DND-41 (cell line): Measurements from ENCODE around the gene ALG9.

Experiments
- ATAC-seq: fragments of 200-7000 bp; cut with Tn5 transposase; 3 replicates; pipeline ENCODE4 v1.9.1; 2021; ENCODE audit warnings: low read depth; ENCODE audit not compliant: insufficient read depth
- DNase-seq: peaks from one replicate; pipeline ENCODE4 v3.0.0-alpha.2; 2020
- H2AFZ ChIP-seq: 2 replicates; pipeline ENCODE4 v1.6.0; 2012; ENCODE audit warnings: low read depth, low read length
- H3K27ac ChIP-seq: 2 replicates; pipeline ENCODE4 v1.5.1; 2012; ENCODE audit warnings: low read length, inconsistent platforms
- H3K27me3 ChIP-seq: fragments of 200-600 bp; sonication (generic); 2 replicates; pipeline ENCODE4 v1.6.0; 2012; ENCODE audit warnings: low read length, mild to moderate bottlenecking, inconsistent platforms; ENCODE audit not compliant: insufficient read depth, poor library complexity
- H3K36me3 ChIP-seq: 2 replicates; pipeline ENCODE4 v1.5.1; 2012; ENCODE audit warnings: low read length, inconsistent platforms; ENCODE audit not compliant: insufficient read depth
- H3K4me1 ChIP-seq: 2 replicates; pipeline ENCODE4 v1.5.1; 2012; ENCODE audit warnings: mild to moderate bottlenecking, low read length; ENCODE audit not compliant: insufficient read depth
- H3K4me2 ChIP-seq: 2 replicates; pipeline ENCODE4 v1.6.0; 2012; ENCODE audit warnings: mild to moderate bottlenecking, moderate library complexity, low read length, inconsistent platforms; ENCODE audit not compliant: insufficient read depth
- H3K4me3 ChIP-seq, 2 experiments: fragments of 200-600 bp in 1 of 2; shearing (Covaris generic) in 1 of 2; 2 replicates each; pipeline ENCODE4 v1.5.1; 2012 to 2016; ENCODE audit warnings: inconsistent platforms in 2 of 2, low read length in 2 of 2, mild to moderate bottlenecking in 2 of 2, low read depth in 1 of 2, moderate library complexity in 1 of 2
- H3K79me2 ChIP-seq: 2 replicates; pipeline ENCODE4 v1.6.0; 2012; ENCODE audit warnings: low read length, inconsistent platforms; ENCODE audit not compliant: insufficient read depth
- H3K9ac ChIP-seq: 2 replicates; pipeline ENCODE4 v1.6.0; 2012; ENCODE audit warnings: low read depth, mild to moderate bottlenecking, inconsistent platforms, low read length, moderate library complexity
- H3K9me3 ChIP-seq: 2 replicates; pipeline ENCODE4 v1.5.1; 2012; ENCODE audit warnings: low read length, moderate library complexity, mild to moderate bottlenecking, inconsistent platforms; ENCODE audit not compliant: insufficient read depth, severe bottlenecking
- H4K20me1 ChIP-seq: 2 replicates; pipeline ENCODE4 v1.6.0; 2012; ENCODE audit warnings: low read length; ENCODE audit not compliant: insufficient read depth
- EZH2 ChIP-seq: IDR thresholded peaks from 3 replicates; pipeline ENCODE4 v1.6.1; 2012; ENCODE audit warnings: borderline replicate concordance, low read depth, mild to moderate bottlenecking, moderate library complexity, low read length, inconsistent platforms; ENCODE audit not compliant: severe bottlenecking
- TF ChIP-seq, protein P1 (sequence below): IDR thresholded peaks from 2 replicates; pipeline ENCODE4 v1.5.1; 2012; ENCODE audit warnings: borderline replicate concordance, low read length, moderate library complexity, mild to moderate bottlenecking; ENCODE audit not compliant: poor library complexity, severe bottlenecking; ENCODE audit errors: extremely low read depth

Gene ALG9

GRCh38 chr11:111798279-111798678, 73.1 kb downstream of the ALG9 start:
- no peak for TF ChIP-seq EZH2
- TF ChIP-seq, protein P1, sequence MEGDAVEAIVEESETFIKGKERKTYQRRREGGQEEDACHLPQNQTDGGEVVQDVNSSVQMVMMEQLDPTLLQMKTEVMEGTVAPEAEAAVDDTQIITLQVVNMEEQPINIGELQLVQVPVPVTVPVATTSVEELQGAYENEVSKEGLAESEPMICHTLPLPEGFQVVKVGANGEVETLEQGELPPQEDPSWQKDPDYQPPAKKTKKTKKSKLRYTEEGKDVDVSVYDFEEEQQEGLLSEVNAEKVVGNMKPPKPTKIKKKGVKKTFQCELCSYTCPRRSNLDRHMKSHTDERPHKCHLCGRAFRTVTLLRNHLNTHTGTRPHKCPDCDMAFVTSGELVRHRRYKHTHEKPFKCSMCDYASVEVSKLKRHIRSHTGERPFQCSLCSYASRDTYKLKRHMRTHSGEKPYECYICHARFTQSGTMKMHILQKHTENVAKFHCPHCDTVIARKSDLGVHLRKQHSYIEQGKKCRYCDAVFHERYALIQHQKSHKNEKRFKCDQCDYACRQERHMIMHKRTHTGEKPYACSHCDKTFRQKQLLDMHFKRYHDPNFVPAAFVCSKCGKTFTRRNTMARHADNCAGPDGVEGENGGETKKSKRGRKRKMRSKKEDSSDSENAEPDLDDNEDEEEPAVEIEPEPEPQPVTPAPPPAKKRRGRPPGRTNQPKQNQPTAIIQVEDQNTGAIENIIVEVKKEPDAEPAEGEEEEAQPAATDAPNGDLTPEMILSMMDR, result no peak
- Histone ChIP-seq H3K27ac (no peak overlapping the region), H3K4me3 (no peak overlapping the region), H2AFZ (no peak overlapping the region), H3K9ac (no peak overlapping the region), H3K4me2 (no peak overlapping the region), H3K36me3 (peaks cover 28% of the 10 kb centered on the region; the same call in 1 of the 2 replicates), H4K20me1 (no peaks in the 10 kb centered on the region), H3K27me3 (no peaks in the 10 kb centered on the region), H3K4me1 (no peaks in the 10 kb centered on the region), H3K79me2 (no peaks in the 10 kb centered on the region), H3K9me3 (no peaks in the 10 kb centered on the region)
- DNase-seq (no peak), ATAC-seq (no peak)

GRCh38 chr11:111797145-111797581, 74.2 kb downstream of the ALG9 start:
- H2AFZ ChIP-seq, result no peak overlapping the region
- H3K9me3 ChIP-seq, result no peaks in the 10 kb centered on the region
- H3K4me1 ChIP-seq, result no peaks in the 10 kb centered on the region
- ATAC-seq (0 out of 3 replicates have a peak, but pooled peaks have one; percentile 31), DNase-seq (no peak)
- no peak overlapping the region for H3K27ac ChIP-seq
- H4K20me1 ChIP-seq, result no peaks in the 10 kb centered on the region
- no peak overlapping the region for H3K9ac ChIP-seq
- peaks cover 20% of the 10 kb centered on the region; the same call in 1 of the 2 replicates for H3K36me3 ChIP-seq
- no peaks in the 10 kb centered on the region for H3K79me2 ChIP-seq
- no peaks in the 10 kb centered on the region for H3K27me3 ChIP-seq
- no peak overlapping the region for H3K4me3 ChIP-seq
- TF ChIP-seq EZH2, result no peak
- TF ChIP-seq, protein P1, result no peak
- H3K4me2 ChIP-seq, result no peak overlapping the region

GRCh38 chr11:111796696-111797095, 74.7 kb downstream of the ALG9 start:
- H2AFZ ChIP-seq, result no peak overlapping the region
- no peak overlapping the region for H3K4me3 ChIP-seq
- no peak overlapping the region for H3K9ac ChIP-seq
- ATAC-seq, result no peak
- H3K9me3 ChIP-seq, result no peaks in the 10 kb centered on the region
- no peak for DNase-seq
- no peaks in the 10 kb centered on the region for H4K20me1 ChIP-seq
- peaks cover 17% of the 10 kb centered on the region; the same call in 1 of the 2 replicates for H3K36me3 ChIP-seq
- H3K27ac ChIP-seq, result no peak overlapping the region
- H3K79me2 ChIP-seq, result no peaks in the 10 kb centered on the region
- H3K27me3 ChIP-seq, result no peaks in the 10 kb centered on the region
- no peaks in the 10 kb centered on the region for H3K4me1 ChIP-seq
- TF ChIP-seq, protein P1, result no peak
- TF ChIP-seq EZH2, result no peak
- no peak overlapping the region for H3K4me2 ChIP-seq
